ENCODE measurements around the gene FNDC5. TPM values are rescaled to one million over a fixed set of nuclear protein-coding genes. Genes with fewer than 3 reads are reported as not detected.
A peak's percentile ranks its signal among the peaks of the same experiment; 100 is the strongest.

FNDC5 gene
- total RNA-seq, 1 experiment from 2014 or later, result 2.6 TPM

DNA sequence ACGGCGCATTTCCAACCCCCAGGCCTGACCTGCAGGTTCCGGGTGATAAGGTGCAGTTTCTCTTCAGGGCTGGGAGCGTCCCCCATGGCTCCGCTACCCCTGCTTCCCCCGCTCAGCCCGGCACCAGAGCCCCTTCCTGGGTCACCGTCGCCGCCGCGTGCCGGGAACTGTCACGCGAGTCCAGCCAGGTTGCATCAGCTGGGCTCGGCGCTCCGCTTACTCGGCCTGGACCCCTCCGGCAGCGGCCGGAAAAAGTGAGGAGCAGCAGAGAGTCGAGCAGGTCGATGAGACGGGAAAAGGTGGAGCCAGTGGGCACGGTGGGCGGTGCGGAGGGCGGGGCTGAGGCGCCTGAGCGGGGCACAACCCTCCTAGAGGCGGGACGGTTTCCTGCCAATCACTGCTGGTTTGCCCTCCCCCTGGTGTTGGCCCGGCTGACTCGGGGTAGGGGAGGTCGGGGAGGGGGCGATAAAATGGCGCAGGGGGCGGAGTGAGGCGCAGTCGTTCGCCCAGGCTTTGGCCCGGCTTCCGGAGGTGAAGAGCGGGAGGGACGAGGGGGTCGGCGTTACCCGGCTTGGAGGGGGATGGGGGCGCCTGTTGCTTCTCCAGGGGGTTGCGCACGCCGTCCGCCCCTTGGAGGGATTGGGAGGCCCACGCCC lies 53.4 kb downstream of the FNDC5 start, which contains the start of the genes S100PBP and YARS1:
Gene S100PBP, plus strand, starts transcription at position 495 of the 656 bp plus-strand sequence. CDS start 8,447 bp downstream, outside the sequence.
Gene YARS1, minus strand, starts transcription at position 200 of the 656 bp plus-strand sequence. Its CDS starts 114 bp downstream, at position 86.
- Histone ChIP-seq H3K36me3 (ENCODE audit: control insufficient read depth, insufficient read depth, low read length) (peaks cover 4% of the 10 kb centered on the region; the same call in 1 of the 2 replicates), H3K9me3 (ENCODE audit: control insufficient read depth, insufficient read depth, low read depth, low read length) (no peaks in the 10 kb centered on the region), H3K4me1 (ENCODE audit: control insufficient read depth, insufficient read depth, low read length) (peaks cover 19% of the 10 kb centered on the region), H3K4me3 (ENCODE audit: low read depth in 2 of 2, low read length in 2 of 2) (peak within 1 kb of the TSS; percentile 88 to 95), H3K27ac (ENCODE audit: low read length) (peak within 1 kb of the TSS; percentile 98), H3K27me3 (ENCODE audit: control insufficient read depth, insufficient read depth, low read length) (no peaks in the 10 kb centered on the region)
- in situ Hi-C loops (cut with HindIII; ENCODE audit: low pct_unique_long_range_greater_than_20kb, low sequenced_read_pairs) (no loop called here), intact Hi-C loops (cut with micrococcal nuclease; ENCODE audit: unreplicated experiment) (no loop called here)
- no TSS peak for BruUV-seq (replicated peaks)
- ChIA-PET POLR2A (interaction anchor here (0.6 to 0.7 kb wide), 2 partner anchors 216 to 637 kb away, joined by 4 to 5 read pairs; no protein-coding TSS in a partner anchor), CTCF (no interaction called here)
- TF ChIP-seq SIN3A (IDR thresholded peaks at IDR 0.05; ENCODE audit: borderline replicate concordance, insufficient read depth, low read depth, low read length) (peak; percentile 99), TCF7L2 (IDR thresholded peaks at IDR 0.05; ENCODE audit: low read depth, low read length) (0 out of 2 replicates have a peak, but pooled peaks have one; percentile 45), REST (IDR thresholded peaks at IDR 0.05; ENCODE audit: insufficient read depth in 1 of 2, low read depth in 2 of 2, low read length in 1 of 2) (peak in 1 of 2 experiments; percentile 75; a peak in 1 of 4 replicates), CTCF (IDR thresholded peaks at IDR 0.05) (no peak), POLR2AphosphoS5 (IDR thresholded peaks at IDR 0.05; ENCODE audit: low read depth, low read length) (peak; percentile 93)
- DNase-seq (ENCODE audit: low read depth, low spot score) (peak; percentile 92), ATAC-seq (peak; percentile 96)

- Histone ChIP-seq H3K27me3 (ENCODE audit: control insufficient read depth, insufficient read depth, low read length) (no peaks in the 10 kb centered on the region), H3K9me3 (ENCODE audit: control insufficient read depth, insufficient read depth, low read depth, low read length) (no peaks in the 10 kb centered on the region), H3K4me3 (ENCODE audit: low read depth in 2 of 2, low read length in 2 of 2) (peak overlapping the region; percentile 88 to 95), H3K27ac (ENCODE audit: low read length) (peak overlapping the region; percentile 98), H3K36me3 (ENCODE audit: control insufficient read depth, insufficient read depth, low read length) (peaks cover 4% of the 10 kb centered on the region; the same call in 1 of the 2 replicates), H3K4me1 (ENCODE audit: control insufficient read depth, insufficient read depth, low read length) (peaks cover 19% of the 10 kb centered on the region)
- DNase-seq (ENCODE audit: low read depth, low spot score) (no peak), ATAC-seq (peak; percentile 4)
- BruUV-seq (replicated peaks), result TSS peak; percentile 86
- ChIA-PET POLR2A (interaction anchor here (0.6 to 0.7 kb wide), 2 partner anchors 217 to 636 kb away, joined by 4 to 5 read pairs; no protein-coding TSS in a partner anchor), CTCF (no interaction called here)
- in situ Hi-C loops (cut with HindIII; ENCODE audit: low pct_unique_long_range_greater_than_20kb, low sequenced_read_pairs) (no loop called here), intact Hi-C loops (cut with micrococcal nuclease; ENCODE audit: unreplicated experiment) (no loop called here)
- no peak for TF ChIP-seq REST (IDR thresholded peaks at IDR 0.05; ENCODE audit: insufficient read depth in 1 of 2, low read depth in 2 of 2, low read length in 1 of 2)
- no peak for TF ChIP-seq POLR2AphosphoS5 (IDR thresholded peaks at IDR 0.05; ENCODE audit: low read depth, low read length)
- no peak for TF ChIP-seq TCF7L2 (IDR thresholded peaks at IDR 0.05; ENCODE audit: low read depth, low read length)
- TF ChIP-seq SIN3A (IDR thresholded peaks at IDR 0.05; ENCODE audit: borderline replicate concordance, insufficient read depth, low read depth, low read length), result no peak
Measured at GRCh38 chr1:32816676-32817158, 54.0 kb downstream of the FNDC5 start.

Measured in Panc1 (cell line).